Parathyroid adenoma (tissue), 2 donors: ENCODE measurements around the gene ZNF223.

ENCODE experiments used
- H2AFZ ChIP-seq: fragments of 300-600 bp; sonication (generic); one replicate; pipeline ENCODE4 v1.7.0; 2017; ENCODE audit warnings: antibody characterized with exemption, mild to moderate bottlenecking
- H3K27ac ChIP-seq: fragments of 300-600 bp; sonication (generic); one replicate; pipeline ENCODE4 v1.7.0; 2017
- H3K27me3 ChIP-seq: fragments of 300-600 bp; sonication (generic); one replicate; pipeline ENCODE4 v1.7.0; 2017; ENCODE audit warnings: low read length; ENCODE audit not compliant: control insufficient read depth, insufficient read depth
- H3K36me3 ChIP-seq: fragments of 300-600 bp; sonication (generic); one replicate; pipeline ENCODE4 v1.7.0; 2017; ENCODE audit warnings: low read length; ENCODE audit not compliant: control insufficient read depth, insufficient read depth
- H3K4me1 ChIP-seq: fragments of 300-600 bp; sonication (generic); one replicate; pipeline ENCODE4 v1.7.0; 2017; ENCODE audit warnings: control low read depth
- H3K4me2 ChIP-seq: fragments of 300-600 bp; sonication (generic); one replicate; pipeline ENCODE4 v1.7.0; 2017; ENCODE audit warnings: low read length
- H3K4me3 ChIP-seq: fragments of 300-600 bp; sonication (generic); one replicate; pipeline ENCODE4 v1.7.0; 2017; ENCODE audit warnings: low read depth, low read length
- H3K79me2 ChIP-seq: fragments of 300-600 bp; sonication (generic); one replicate; pipeline ENCODE4 v1.7.0; 2017; ENCODE audit warnings: control low read depth
- H3K9ac ChIP-seq: fragments of 300-600 bp; sonication (generic); one replicate; pipeline ENCODE4 v1.7.0; 2017; ENCODE audit warnings: mild to moderate bottlenecking
- H3K9me3 ChIP-seq: fragments of 300-600 bp; sonication (generic); one replicate; pipeline ENCODE4 v1.7.0; 2017; ENCODE audit warnings: low read length; ENCODE audit not compliant: control insufficient read depth
- CTCF ChIP-seq: fragments of 300-600 bp; sonication (generic); IDR thresholded peaks from one replicate; pipeline ENCODE4 v1.7.0; 2017; ENCODE audit warnings: antibody characterized with exemption, mild to moderate bottlenecking
- donor health status: primary hyperparathyroidism.

The ZNF223 gene

GRCh38 chr19:44066305-44066704, 14.5 kb downstream of the ZNF223 start:
- Histone ChIP-seq H3K27me3 (no peaks in the 10 kb centered on the region), H3K4me3 (no peak overlapping the region), H3K4me2 (no peak overlapping the region), H3K4me1 (no peaks in the 10 kb centered on the region), H3K36me3 (peaks cover 5% of the 10 kb centered on the region), H3K9ac (no peak overlapping the region), H2AFZ (no peak overlapping the region), H3K27ac (no peak overlapping the region), H3K9me3 (peaks cover 2% of the 10 kb centered on the region), H3K79me2 (no peaks in the 10 kb centered on the region)
- no peak for TF ChIP-seq CTCF

GRCh38 chr19:44069415-44069814, 17.6 kb downstream of the ZNF223 start:
- TF ChIP-seq CTCF = no peak
- Histone ChIP-seq H3K9ac (no peak overlapping the region), H3K79me2 (no peaks in the 10 kb centered on the region), H3K4me2 (no peak overlapping the region), H3K27ac (no peak overlapping the region), H3K36me3 (peaks cover 5% of the 10 kb centered on the region), H3K27me3 (no peaks in the 10 kb centered on the region), H3K4me3 (no peak overlapping the region), H2AFZ (no peak overlapping the region), H3K4me1 (no peaks in the 10 kb centered on the region), H3K9me3 (peaks cover 2% of the 10 kb centered on the region)

- no peaks in the 10 kb centered on the region for H3K79me2 ChIP-seq
- H3K4me2 ChIP-seq = peak within 1 kb of the TSS; percentile 95
- no peaks in the 10 kb centered on the region for H3K36me3 ChIP-seq
- no peak within 1 kb of the TSS for H3K9ac ChIP-seq
- peak within 1 kb of the TSS; percentile 1 for H3K27ac ChIP-seq
- H3K27me3 ChIP-seq = no peaks in the 10 kb centered on the region
- TF ChIP-seq CTCF = no peak
- H2AFZ ChIP-seq = peak within 1 kb of the TSS; percentile 73
- peak within 1 kb of the TSS; percentile 85 for H3K4me3 ChIP-seq
- no peaks in the 10 kb centered on the region for H3K9me3 ChIP-seq
- no peaks in the 10 kb centered on the region for H3K4me1 ChIP-seq
Observed at GRCh38 chr19:44071824-44072542, 20.1 kb downstream of the ZNF223 start, which contains the start of gene ZNF284. Gene ZNF284 (plus strand): TSS chr19:44072159. CDS start chr19:44076390, 4,231 bp downstream.

- H3K79me2 ChIP-seq = no peaks in the 10 kb centered on the region
- peak overlapping the region; percentile 73 for H2AFZ ChIP-seq
- TF ChIP-seq CTCF = no peak
- H3K4me3 ChIP-seq = peak overlapping the region; percentile 85
- H3K9me3 ChIP-seq = no peaks in the 10 kb centered on the region
- H3K4me2 ChIP-seq = peak overlapping the region; percentile 95
- H3K27me3 ChIP-seq = no peaks in the 10 kb centered on the region
- no peaks in the 10 kb centered on the region for H3K4me1 ChIP-seq
- H3K36me3 ChIP-seq = no peaks in the 10 kb centered on the region
- H3K27ac ChIP-seq = peak overlapping the region; percentile 1
- no peak overlapping the region for H3K9ac ChIP-seq
Observed at GRCh38 chr19:44072543-44073401, 20.9 kb downstream of the ZNF223 start.
